NCI-H128 (cell line): Measurements from ENCODE around the gene NMRK1.

Source experiments
- DNase-seq: peaks from one replicate; lab custom pipeline; 2025; ENCODE audit not compliant: unreplicated experiment; lab: John Stamatoyannopoulos, UW

Gene NMRK1

GRCh38 chr9:75102177-75102790, 14.3 kb upstream of the NMRK1 start:
- DNase-seq = no peak

DNA sequence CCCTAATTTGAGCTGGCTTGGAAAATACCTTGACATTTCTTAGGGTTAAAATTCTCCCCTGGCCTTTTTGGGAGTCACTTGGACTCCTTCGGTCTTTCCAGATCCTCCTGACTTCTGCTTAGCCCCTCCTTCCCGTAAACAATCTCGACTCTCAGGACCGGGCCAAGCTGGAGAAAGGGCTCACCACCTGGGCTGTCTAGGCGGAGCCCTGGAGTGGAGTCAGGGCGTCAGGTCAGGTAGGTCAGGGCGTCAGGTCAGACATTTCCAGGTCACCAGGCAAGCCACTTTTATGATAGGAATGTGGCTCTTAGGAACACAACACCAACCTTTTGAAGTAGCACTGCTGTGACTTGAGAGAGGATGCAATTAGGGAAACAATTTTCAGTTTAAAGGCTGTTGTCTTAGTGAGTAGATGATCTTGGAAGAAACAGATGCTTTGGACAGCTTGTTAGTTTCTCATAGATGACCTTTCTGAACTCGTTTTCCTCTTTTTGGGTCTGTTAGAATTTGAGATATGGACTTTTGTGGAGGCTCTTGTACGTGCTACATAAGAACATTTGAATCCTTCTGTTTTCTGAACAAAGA, 13.1 kb upstream of the NMRK1 start:
- no peak for DNase-seq

- DNase-seq = no peak
Measured at GRCh38 chr9:75096796-75097195, 8.8 kb upstream of the NMRK1 start.

DNA sequence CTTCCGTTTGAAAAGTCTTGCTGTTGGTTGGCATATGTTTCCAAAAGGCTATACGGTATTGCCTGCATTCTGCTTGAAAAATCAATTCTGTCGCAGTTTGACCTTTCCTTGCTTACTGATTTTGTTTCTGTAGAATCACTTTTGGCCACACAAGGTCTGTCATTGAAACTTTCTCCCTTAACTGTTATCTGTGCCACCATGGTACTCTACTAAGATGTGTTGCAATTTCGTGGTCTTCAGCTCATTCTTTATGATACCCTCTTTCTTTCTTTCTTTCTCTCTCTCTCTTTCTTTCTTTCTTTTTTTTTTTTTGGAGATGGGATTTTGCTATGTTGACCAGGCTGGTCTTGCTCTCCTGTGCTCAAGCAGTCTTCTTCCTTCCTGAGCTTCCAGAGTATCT, 4.8 kb upstream of the NMRK1 start:
- DNase-seq = no peak

DNA sequence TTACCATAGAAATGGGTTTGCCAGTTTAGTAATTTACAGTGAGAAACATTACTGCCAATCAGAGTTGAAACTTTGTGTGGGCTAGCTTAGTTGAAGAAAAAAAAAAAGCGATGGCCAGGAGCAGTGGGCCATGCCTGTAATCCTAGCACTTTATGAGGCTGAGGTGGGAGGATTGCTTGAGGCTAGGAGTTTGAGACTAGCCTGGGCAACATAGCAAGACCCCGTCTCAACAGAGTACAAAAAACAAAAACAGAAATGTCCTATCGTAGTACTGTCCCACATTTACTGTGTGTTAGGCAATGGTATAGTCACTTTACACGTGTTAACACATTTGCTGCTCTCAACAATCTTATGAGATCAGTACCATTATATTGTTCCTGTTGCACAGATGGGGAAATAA, 2.6 kb upstream of the NMRK1 start:
- no peak for DNase-seq

- no peak for DNase-seq
Measured at GRCh38 chr9:75089373-75089766, 1.4 kb upstream of the NMRK1 start.

DNA sequence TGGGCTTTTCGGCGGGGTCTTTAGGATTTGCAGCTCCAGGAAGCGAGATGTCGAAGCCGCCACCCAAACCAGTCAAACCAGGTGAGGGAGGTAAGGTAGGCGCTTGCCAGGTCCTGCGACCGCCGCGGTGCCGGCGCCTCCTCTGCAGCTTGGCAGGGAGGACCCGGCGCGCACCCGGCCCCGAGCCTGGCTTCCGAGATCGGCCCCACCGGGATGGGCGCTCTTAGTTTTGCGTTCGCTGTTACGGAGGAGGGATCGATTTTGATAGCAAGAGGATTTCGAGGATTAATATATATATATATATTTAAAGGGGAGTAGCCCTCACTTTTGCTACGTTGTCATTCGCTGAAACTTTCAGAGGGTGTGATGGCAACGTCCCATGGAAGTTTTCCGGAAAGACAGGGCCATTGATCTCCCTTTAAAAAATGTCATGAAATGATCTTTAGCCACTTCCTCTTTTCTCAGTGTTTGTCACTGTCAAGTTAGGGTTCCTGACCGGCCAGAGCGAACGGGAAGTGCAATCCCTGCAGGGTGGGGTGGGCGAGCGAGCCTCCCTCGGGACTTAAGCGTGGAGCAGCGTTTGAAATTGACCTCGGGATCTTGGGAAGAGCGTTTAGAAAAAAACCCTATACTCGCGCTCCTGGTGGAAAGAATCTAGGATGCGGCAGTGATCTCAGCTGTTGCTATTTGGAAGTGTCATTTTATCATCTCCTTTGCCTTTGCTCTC, 854 bp upstream of the NMRK1 start:
- DNase-seq = no peak

DNA sequence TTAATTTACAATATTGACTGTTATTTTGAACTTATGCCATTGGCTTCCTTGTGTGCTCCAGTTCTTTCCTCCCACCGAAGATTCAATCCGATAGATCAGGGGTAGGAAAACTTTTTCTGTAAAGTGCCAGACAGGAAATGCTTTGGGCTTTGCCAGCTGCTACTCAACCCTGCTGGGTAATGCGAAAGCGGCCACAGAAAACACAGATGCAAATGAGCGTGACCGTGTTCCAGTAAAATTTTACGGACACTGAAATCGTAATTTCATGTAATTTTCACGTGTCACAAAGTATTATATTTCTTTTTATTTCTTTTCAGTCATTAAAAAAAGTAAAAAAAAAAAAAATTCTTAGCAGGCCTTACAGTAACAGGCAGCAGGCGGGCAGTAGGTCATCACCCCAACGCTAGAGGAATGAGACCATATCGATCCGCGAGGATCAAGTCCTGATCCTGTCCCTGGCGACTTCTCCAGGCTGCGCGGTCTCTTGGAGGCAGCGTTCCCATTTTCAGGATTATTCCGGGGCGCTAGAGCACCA, 599 bp downstream of the NMRK1 start:
- no peak for DNase-seq

- DNase-seq = no peak
Measured at GRCh38 chr9:75086541-75087288, 1.2 kb downstream of the NMRK1 start.

DNA sequence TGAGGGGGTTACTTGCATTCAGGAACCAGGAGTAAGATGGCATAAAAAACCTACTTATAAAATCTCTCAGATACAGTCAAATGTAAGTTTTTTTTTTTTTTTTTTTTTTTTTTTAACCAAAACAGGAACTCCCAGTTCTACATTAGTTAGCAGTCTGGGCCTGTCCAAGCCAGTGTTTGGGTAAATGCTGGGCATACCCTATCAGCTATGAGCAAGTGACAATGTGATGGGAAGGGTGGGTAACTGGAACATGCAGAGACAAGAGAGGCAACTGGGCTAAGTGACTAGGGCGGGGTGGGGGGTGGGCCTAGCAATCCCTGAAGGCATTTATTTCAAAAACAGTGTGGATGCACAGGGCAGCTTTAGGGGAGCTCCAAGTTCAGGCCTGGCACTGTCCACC, 2.3 kb downstream of the NMRK1 start:
- no peak for DNase-seq

DNA sequence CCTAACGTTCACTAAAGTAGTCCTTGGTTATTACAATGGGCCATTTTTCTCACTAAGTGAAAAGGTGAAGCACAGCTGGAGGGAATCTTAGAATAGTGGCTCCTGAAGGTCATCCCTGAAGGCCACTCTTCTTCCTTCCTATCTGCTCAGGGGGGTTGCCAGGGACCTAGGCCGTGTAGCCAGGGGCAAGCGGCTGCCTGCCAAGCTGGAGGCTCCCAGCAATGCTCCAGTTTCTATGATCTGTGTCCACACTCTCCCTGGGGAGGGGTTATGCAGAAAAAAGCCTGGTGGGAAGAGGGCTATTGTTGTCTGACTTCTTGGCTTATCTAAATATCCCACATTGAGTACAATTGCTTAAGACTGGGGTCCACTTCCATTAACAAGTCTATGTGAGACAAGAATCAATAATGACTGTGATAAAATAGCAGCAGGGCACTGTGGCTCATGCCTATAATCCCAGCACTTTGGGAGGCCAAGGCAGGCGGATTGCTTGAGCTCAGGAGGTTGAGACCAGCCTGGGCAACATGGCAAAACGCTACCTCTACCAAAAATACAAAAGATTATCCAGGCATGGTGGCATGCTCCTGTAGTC, 3.8 kb downstream of the NMRK1 start:
- no peak for DNase-seq

DNA sequence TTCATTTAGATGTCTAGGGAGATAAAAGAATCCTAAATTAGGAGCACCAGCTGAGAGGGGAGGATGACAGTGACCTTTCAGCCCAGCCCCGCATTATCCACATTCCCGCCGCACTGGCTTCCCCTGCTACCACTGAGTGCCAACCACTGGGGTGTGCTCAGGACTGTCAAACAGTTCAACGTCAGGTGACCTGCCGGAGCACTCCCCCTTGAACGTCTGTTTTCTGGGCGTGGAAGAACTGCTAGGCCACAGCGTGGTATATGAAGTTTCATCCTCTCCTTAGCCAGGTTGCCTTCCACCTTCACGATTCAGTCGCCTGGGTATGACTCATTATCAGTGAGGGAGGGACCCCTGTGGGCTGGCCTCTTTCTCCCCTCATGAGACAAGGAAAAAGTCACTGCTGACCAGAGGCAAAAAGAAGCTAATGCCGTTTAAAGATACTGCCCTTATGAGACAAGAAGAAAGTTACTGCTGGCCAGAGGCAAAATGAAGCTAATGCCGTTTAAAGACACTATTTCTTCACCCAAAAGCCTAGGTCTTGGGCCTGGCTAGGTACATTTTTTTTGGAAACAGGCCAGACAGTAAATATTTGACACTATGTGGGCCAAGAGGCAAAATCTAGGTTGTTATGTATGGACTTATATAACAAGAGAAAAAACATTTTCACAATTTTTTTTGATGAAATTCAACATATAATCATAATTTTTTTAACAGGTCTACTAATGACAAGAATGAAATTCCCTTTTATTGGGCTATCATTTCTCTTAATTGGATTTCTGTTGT, 4.6 kb downstream of the NMRK1 start:
- no peak for DNase-seq

GRCh38 chr9:75081632-75082031, 6.3 kb downstream of the NMRK1 start:
- DNase-seq = no peak

DNA sequence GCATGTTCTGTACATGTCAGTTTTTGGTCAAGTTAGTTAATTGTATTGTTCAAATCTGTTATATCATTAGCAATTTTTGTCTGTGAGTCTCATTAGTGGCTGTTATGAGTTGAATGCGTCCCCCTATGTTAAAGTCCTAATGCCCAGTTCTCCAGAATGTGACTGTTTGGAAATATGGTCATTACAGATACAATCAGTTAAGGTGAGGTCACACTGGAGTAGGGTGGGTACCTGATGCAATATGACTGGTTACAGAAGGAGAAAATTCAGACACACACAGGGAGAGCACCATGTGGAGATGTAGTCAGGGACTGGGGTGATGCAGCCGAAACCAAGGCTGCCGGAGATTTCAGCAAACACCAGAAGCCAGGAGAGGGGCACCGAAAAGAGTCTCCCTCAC, 15.1 kb downstream of the NMRK1 start:
- no peak for DNase-seq

GRCh38 chr9:75071530-75072122, 16.3 kb downstream of the NMRK1 start:
- DNase-seq = no peak

DNA sequence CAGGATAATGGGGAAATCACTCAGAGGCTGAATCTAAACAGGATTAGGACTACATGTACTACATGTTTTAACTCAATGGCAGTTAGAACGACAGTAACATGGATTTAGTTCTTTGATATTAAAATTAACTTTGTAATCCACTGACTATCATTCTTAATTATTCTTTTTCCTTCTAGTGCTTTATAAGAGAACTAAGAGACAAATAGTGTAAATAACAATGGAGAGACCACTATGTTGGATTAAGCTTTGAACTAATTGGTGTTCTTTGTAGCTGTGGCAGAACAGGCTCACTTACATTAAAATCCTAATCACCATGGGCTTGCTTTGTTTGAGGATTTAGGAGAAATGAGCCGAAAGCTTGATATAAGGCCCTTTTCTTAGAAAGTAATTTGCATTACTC, 18.8 kb downstream of the NMRK1 start:
- DNase-seq = no peak

DNA sequence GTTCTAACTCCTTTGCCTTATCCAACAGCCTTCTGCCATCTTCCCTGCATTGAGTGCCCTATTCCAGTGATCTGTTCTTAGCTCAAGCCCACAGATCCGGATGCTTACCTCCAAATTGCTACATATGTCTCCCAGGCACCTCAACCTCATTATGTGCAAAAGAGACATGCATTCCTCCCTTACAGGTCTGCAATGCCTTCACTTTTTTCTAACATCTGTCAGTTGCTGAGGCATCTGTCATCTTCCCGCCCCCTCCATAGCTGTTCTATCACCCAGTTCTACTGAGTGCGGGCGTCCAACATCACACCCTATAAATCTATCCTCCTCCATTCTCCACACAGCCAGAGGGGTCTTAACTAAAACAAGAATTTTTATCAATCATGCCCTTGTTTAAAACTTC, 20.1 kb downstream of the NMRK1 start:
- DNase-seq = no peak

DNA sequence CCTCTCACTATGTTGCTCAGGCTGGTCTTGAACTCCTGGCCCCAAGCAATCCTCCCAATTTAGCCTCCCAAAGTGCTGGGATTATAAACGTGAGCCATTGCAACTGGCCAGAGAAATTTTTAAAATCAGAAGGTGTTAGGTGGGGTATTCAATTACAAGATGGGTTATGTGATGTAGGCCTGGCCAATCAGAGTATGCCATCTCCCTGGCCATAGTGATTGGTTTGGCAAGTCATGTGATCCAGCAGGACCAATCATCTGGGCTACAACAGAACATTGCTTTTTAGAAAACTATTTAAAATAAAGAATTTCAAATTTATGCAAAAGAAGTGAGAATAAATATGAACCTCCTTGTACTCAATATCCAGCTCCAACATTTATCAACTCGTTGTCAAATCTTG, 22.4 kb downstream of the NMRK1 start:
- DNase-seq = no peak

GRCh38 chr9:75064307-75065025, 23.5 kb downstream of the NMRK1 start:
- no peak for DNase-seq
